ENCODE data around the gene CIB1. TPM values are rescaled to one million over a fixed set of nuclear protein-coding genes. Genes with fewer than 3 reads are reported as not detected.

CIB1 gene
- total RNA-seq, 4 donors from 2014 or later = 44.2 to 58.9 (median 45.9) TPM

DNA sequence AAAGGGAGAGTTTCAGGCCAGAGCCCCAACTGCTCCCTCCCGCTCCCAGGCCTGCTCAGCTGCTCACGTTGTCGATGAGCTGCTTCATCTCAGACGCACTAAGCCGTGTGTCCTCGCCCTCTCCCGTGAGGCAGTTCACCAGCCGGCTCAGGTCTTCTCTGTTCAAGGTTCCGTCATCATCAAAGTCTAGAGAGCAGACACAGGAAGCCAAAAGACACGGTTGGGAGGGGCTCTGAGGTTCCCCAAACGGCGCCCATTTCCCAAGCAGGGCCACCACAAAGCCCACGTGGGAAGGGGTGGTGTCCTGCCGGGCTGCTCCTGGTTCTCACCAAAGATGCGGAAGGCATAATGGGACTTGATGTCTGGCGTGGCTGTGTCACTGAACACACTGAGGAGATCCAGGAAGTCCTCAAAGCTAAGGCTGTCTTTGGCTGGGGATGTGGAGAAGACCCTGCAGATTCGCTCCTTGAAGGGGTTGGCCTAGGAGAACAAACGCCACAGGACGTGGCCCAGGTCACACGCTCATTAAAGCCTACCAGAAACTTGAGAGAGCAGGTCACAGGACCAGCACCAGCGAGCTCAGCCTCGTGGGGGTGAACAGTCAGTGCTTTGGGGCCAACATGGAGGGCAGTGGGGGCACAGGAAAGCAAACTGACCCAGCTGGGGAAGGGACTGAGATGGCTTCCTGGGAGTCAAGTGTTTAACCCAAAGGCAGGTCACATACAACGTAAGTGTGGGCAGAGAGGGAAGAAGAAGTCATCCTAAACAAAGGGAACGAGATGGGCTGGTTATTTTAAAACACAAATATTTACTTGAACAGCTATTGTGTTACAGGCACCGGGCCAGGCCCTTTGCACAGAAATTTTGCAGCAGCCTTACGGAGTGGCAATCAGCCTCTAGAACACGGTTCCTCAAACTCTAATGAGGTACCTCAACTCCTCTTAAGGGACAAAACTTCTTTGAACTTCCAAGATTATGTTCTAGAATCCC lies 2.4 kb downstream of the CIB1 start:
- DNase-seq = peak; percentile 20
- TF ChIP-seq, protein P1, sequence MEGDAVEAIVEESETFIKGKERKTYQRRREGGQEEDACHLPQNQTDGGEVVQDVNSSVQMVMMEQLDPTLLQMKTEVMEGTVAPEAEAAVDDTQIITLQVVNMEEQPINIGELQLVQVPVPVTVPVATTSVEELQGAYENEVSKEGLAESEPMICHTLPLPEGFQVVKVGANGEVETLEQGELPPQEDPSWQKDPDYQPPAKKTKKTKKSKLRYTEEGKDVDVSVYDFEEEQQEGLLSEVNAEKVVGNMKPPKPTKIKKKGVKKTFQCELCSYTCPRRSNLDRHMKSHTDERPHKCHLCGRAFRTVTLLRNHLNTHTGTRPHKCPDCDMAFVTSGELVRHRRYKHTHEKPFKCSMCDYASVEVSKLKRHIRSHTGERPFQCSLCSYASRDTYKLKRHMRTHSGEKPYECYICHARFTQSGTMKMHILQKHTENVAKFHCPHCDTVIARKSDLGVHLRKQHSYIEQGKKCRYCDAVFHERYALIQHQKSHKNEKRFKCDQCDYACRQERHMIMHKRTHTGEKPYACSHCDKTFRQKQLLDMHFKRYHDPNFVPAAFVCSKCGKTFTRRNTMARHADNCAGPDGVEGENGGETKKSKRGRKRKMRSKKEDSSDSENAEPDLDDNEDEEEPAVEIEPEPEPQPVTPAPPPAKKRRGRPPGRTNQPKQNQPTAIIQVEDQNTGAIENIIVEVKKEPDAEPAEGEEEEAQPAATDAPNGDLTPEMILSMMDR (IDR thresholded peaks at IDR 0.05) = no peak
- TF ChIP-seq POLR2A (IDR thresholded peaks at IDR 0.05) = peak in 1 of 4 donors; percentile 28
- Histone ChIP-seq H3K27me3 (no peaks in the 10 kb centered on the region), H3K27ac (peak overlapping the region; percentile 90 to 98 (median 96)), H3K36me3 (peaks cover 20 to 57% (median 33%) of the 10 kb centered on the region in 3 donors), H3K4me3 (peak overlapping the region in 1 of 4 donors; percentile 82), H3K9me3 (no peaks in the 10 kb centered on the region), H3K4me1 (peaks cover 26 to 78% (median 48%) of the 10 kb centered on the region in 3 donors)
- 30 to 36% methylated on average over 13 to 15 of the region's 27 CpGs for WGBS, 2 donors
- intact Hi-C loops (cut with DNase I) = no loop called here

- 57 to 73% methylated on average over 2 to 5 of the region's 8 CpGs for WGBS, 2 donors
- H3K4me3 ChIP-seq = peak overlapping the region in 1 of 4 donors; percentile 82
- TF ChIP-seq, protein P1 (IDR thresholded peaks at IDR 0.05) = no peak
- no peak for TF ChIP-seq POLR2A (IDR thresholded peaks at IDR 0.05)
- peaks cover 21 to 59% (median 39%) of the 10 kb centered on the region in 3 donors for H3K36me3 ChIP-seq
- H3K9me3 ChIP-seq = no peaks in the 10 kb centered on the region
- H3K4me1 ChIP-seq = peaks cover 26 to 77% (median 48%) of the 10 kb centered on the region in 3 donors
- no peaks in the 10 kb centered on the region for H3K27me3 ChIP-seq
- peak overlapping the region; percentile 90 to 98 (median 96) for H3K27ac ChIP-seq
- intact Hi-C loops (cut with DNase I) = no loop called here
- DNase-seq = no peak
Measured at GRCh38 chr15:90230610-90231009, 3.1 kb downstream of the CIB1 start.

- Histone ChIP-seq H3K27me3 (no peaks in the 10 kb centered on the region), H3K36me3 (peaks cover 27 to 64% (median 44%) of the 10 kb centered on the region in 3 donors), H3K27ac (peak overlapping the region; percentile 90 to 98 (median 96)), H3K9me3 (no peaks in the 10 kb centered on the region), H3K4me1 (peaks cover 26 to 72% (median 48%) of the 10 kb centered on the region in 3 donors), H3K4me3 (no peak overlapping the region)
- WGBS, 2 donors = 30 to 48% methylated on average over 5 to 6 of the region's 12 CpGs
- no peak for TF ChIP-seq POLR2A (IDR thresholded peaks at IDR 0.05)
- intact Hi-C loops (cut with DNase I) = no loop called here
- no peak for DNase-seq
Measured at GRCh38 chr15:90230071-90230494, 3.7 kb downstream of the CIB1 start.

- 86 to 91% methylated on average over 11 to 13 of the region's 15 CpGs for WGBS, 2 donors
- Histone ChIP-seq H3K4me3 (no peak overlapping the region), H3K4me1 (peaks cover 26 to 73% (median 43%) of the 10 kb centered on the region in 3 donors), H3K9me3 (no peaks in the 10 kb centered on the region), H3K27me3 (no peaks in the 10 kb centered on the region), H3K36me3 (peaks cover 38 to 76% (median 56%) of the 10 kb centered on the region in 3 donors), H3K27ac (peak overlapping the region; percentile 30 to 98 (median 66))
- DNase-seq = no peak
- intact Hi-C loops (cut with DNase I) = no loop called here
- no peak for TF ChIP-seq POLR2A (IDR thresholded peaks at IDR 0.05)
- TF ChIP-seq, protein P1 (IDR thresholded peaks at IDR 0.05) = no peak
Measured at GRCh38 chr15:90228960-90229359, 4.8 kb downstream of the CIB1 start.

- 79 to 98% methylated on average over 8 to 13 of the region's 38 CpGs for WGBS, 2 donors
- TF ChIP-seq, protein P1 (IDR thresholded peaks at IDR 0.05) = no peak
- no peak for TF ChIP-seq POLR2A (IDR thresholded peaks at IDR 0.05)
- Histone ChIP-seq H3K36me3 (peaks cover 46 to 84% (median 64%) of the 10 kb centered on the region in 3 donors), H3K9me3 (no peaks in the 10 kb centered on the region), H3K27me3 (no peaks in the 10 kb centered on the region), H3K4me3 (no peak overlapping the region), H3K4me1 (peaks cover 26 to 72% (median 43%) of the 10 kb centered on the region in 3 donors), H3K27ac (peak overlapping the region; percentile 30 to 98 (median 66))
- DNase-seq = no peak
- intact Hi-C loops (cut with DNase I) = no loop called here
Measured at GRCh38 chr15:90227816-90228772, 5.6 kb downstream of the CIB1 start.
